Gastroesophageal sphincter (tissue), 4 donors: ENCODE data around the gene SMS. TPM values are rescaled to one million over a fixed set of nuclear protein-coding genes. Genes with fewer than 3 reads are reported as not detected.

ENCODE experiments used
- ATAC-seq: fragments of 150-250 bp; one replicate; pipeline ENCODE4 v1.9.1; 2016; ENCODE audit warnings: mild to moderate bottlenecking, moderate library complexity
- H3K27ac ChIP-seq, 4 donors: fragments of 200-600 bp; sonication (generic) in 3 of 4; 1 replicate in 3 of 4; 2 replicates in 1 of 4; pipeline ENCODE4 v1.5.1; 2016 to 2019
- H3K27me3 ChIP-seq: fragments of 200-600 bp; sonication (generic); one replicate; pipeline ENCODE4 v1.5.1; 2019
- H3K36me3 ChIP-seq, 2 donors: fragments of 200-600 bp; sonication (generic); one replicate each; pipeline ENCODE4 v1.5.1; 2019; ENCODE audit warnings: control low read depth in 1 of 2
- H3K4me1 ChIP-seq, 3 donors: fragments of 200-600 bp; sonication (generic); 1 replicate in 2 of 3; 2 replicates in 1 of 3; pipeline ENCODE4 v1.5.1; 2016 to 2019; ENCODE audit warnings: control low read depth in 2 of 3
- H3K4me3 ChIP-seq, 2 donors: fragments of 200-600 bp; sonication (generic); one replicate each; pipeline ENCODE4 v1.5.1; 2019; ENCODE audit warnings: mild to moderate bottlenecking in 1 of 2, moderate library complexity in 1 of 2
- H3K9me3 ChIP-seq, 3 donors: fragments of 200-600 bp; sonication (generic); one replicate each; pipeline ENCODE4 v1.5.1; 2017 to 2019; ENCODE audit warnings: control low read depth in 2 of 3
- CTCF ChIP-seq, 4 experiments: fragments of 200-600 bp in 2 of 4; fragments of 450-650 bp in 2 of 4; sonication (generic) in 1 of 4; IDR thresholded peaks; one replicate each; pipeline ENCODE4 v1.5.1; 2017 to 2019; ENCODE audit warnings: antibody characterized with exemption in 4 of 4, mild to moderate bottlenecking in 2 of 4, moderate library complexity in 2 of 4
- EP300 ChIP-seq: sonication (generic); formaldehyde crosslinking; IDR thresholded peaks from one replicate; pipeline ENCODE4 v1.6.1; 2017; ENCODE audit warnings: antibody characterized with exemption, mild to moderate bottlenecking
- POLR2A ChIP-seq, 2 donors: fragments of 450-650 bp; IDR thresholded peaks; one replicate each; pipeline ENCODE4 v1.6.1; 2017; ENCODE audit warnings: antibody characterized with exemption in 2 of 2, mild to moderate bottlenecking in 2 of 2, moderate library complexity in 1 of 2
- POLR2AphosphoS5 ChIP-seq: sonication (generic); formaldehyde crosslinking; IDR thresholded peaks from one replicate; pipeline ENCODE4 v1.6.1; 2017; ENCODE audit warnings: antibody characterized with exemption
- WGBS, 2 donors: methylation state at CpG; one replicate each; pipeline ENCODE4 v1.1.5; 2018; ENCODE audit warnings: low coverage in 1 of 2; 5-methylcytosine and 5-hydroxymethylcytosine counted together
- total RNA-seq, 4 donors: library from RNA; depleted of rRNA; stranded (reverse); fragments of >200 nt; gene quantifications; one replicate each; pipeline ENCODE4 v1.1.0, GENCODE V29; 2016

Gene SMS
- total RNA-seq, 4 donors from 2014 or later = 77.7 to 85.5 (median 83.6) TPM

GRCh38 chrX:22033818-22034217, 93.3 kb downstream of the SMS start:
- no peak for ATAC-seq
- TF ChIP-seq POLR2AphosphoS5 (no peak), CTCF (IDR thresholded peaks at IDR 0.05) (no peak), EP300 (no peak)
- no peaks in the 10 kb centered on the region for H3K4me1 ChIP-seq
- 30 to 71% methylated on average over 2 to 5 of the region's 5 CpGs for WGBS, 2 donors
- H3K27me3 ChIP-seq = no peaks in the 10 kb centered on the region
- no peak overlapping the region for H3K27ac ChIP-seq
- H3K36me3 ChIP-seq = no peaks in the 10 kb centered on the region
- H3K9me3 ChIP-seq = no peaks in the 10 kb centered on the region
- no peak overlapping the region for H3K4me3 ChIP-seq

GRCh38 chrX:22035236-22035635, 94.7 kb downstream of the SMS start:
- Histone ChIP-seq H3K4me3 (no peak overlapping the region), H3K36me3 (no peaks in the 10 kb centered on the region), H3K27me3 (no peaks in the 10 kb centered on the region), H3K9me3 (no peaks in the 10 kb centered on the region), H3K4me1 (no peaks in the 10 kb centered on the region), H3K27ac (no peak overlapping the region)
- WGBS, 2 donors = 43% methylated on average over 1 of the region's 1 CpG; no CpG with 5 or more reads in 1 of the 2 donors
- no peak for TF ChIP-seq POLR2A (IDR thresholded peaks at IDR 0.05)
- TF ChIP-seq CTCF (IDR thresholded peaks at IDR 0.05) = no peak
- TF ChIP-seq POLR2AphosphoS5 = no peak
- TF ChIP-seq EP300 = no peak
- ATAC-seq = no peak

DNA sequence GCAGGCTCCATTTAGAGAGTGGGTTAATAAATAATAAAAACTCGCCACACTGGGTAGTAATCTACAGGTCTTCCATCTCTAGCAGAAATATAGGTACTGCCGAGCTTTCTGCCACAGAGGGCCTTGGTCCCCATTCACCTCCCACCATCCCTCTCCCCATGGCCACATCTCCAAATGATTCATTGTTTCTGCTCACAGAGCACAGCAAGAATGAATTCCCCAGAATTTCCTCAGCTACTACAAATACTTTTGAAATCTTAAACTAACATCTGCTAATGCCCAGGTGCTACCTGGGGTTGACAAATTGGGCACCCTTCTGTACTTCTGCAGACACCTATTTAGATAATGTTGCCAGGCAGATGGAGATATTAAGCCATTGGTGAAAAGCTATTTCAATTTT, 96.7 kb downstream of the SMS start:
- 80 to 83% methylated on average over 2 of the region's 2 CpGs for WGBS, 2 donors
- Histone ChIP-seq H3K9me3 (no peaks in the 10 kb centered on the region), H3K4me1 (no peaks in the 10 kb centered on the region), H3K4me3 (no peak overlapping the region), H3K27ac (no peak overlapping the region), H3K36me3 (no peaks in the 10 kb centered on the region), H3K27me3 (no peaks in the 10 kb centered on the region)
- no peak for ATAC-seq
- TF ChIP-seq CTCF (IDR thresholded peaks at IDR 0.05) (no peak), EP300 (no peak), POLR2A (IDR thresholded peaks at IDR 0.05) (no peak), POLR2AphosphoS5 (no peak)

DNA sequence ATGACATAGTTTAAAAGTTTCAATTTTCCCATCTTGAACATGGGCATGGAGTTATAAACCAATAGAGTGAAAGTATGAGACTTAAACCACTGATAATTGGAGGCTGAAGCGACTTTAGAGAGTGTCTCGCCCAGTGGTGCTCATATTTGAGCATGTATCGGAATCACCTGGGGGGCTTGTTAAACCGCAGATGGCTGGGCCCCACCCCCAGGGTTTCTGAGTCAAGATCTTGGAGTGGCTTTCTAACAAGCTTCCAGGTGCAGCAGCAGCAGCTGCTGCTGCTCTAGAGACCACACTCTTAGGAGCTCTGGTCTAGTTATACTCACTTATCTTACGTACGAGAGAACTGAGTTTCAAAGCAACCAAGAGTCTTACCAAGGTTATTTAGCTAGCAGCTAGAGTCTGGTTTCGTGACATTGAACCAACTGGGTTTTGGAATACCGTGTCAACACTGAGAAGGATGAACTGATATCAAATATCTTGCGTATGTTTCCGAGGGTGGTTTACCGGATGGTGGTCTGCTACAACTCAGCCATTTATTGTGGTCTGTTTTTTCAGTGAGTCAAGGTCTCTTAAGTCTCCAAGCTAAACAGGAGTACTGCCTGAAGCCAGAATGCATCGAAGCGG, 97.5 kb downstream of the SMS start:
- 95 to 98% methylated on average over 10 to 13 of the region's 13 CpGs for WGBS, 2 donors
- Histone ChIP-seq H3K9me3 (no peaks in the 10 kb centered on the region), H3K27ac (no peak overlapping the region), H3K4me1 (no peaks in the 10 kb centered on the region), H3K27me3 (no peaks in the 10 kb centered on the region), H3K36me3 (no peaks in the 10 kb centered on the region), H3K4me3 (no peak overlapping the region)
- TF ChIP-seq POLR2A (IDR thresholded peaks at IDR 0.05) (no peak), CTCF (IDR thresholded peaks at IDR 0.05) (no peak), EP300 (no peak), POLR2AphosphoS5 (no peak)
- ATAC-seq = no peak

- Histone ChIP-seq H3K4me3 (no peak overlapping the region), H3K4me1 (no peaks in the 10 kb centered on the region), H3K27ac (no peak overlapping the region), H3K27me3 (no peaks in the 10 kb centered on the region), H3K9me3 (no peaks in the 10 kb centered on the region), H3K36me3 (no peaks in the 10 kb centered on the region)
- TF ChIP-seq CTCF (IDR thresholded peaks at IDR 0.05) = no peak
- TF ChIP-seq POLR2A (IDR thresholded peaks at IDR 0.05) = no peak
- TF ChIP-seq POLR2AphosphoS5 = no peak
- TF ChIP-seq EP300 = no peak
- no peak for ATAC-seq
- WGBS, 2 donors = 67 to 88% methylated on average over 1 to 3 of the region's 6 CpGs
Observed at GRCh38 chrX:22039541-22039940, 99.0 kb downstream of the SMS start.
